Measurements from ENCODE around the gene DOK6. TPM values are rescaled to one million over a fixed set of nuclear protein-coding genes. Genes with fewer than 3 reads are reported as not detected.

Gene DOK6
- total and polyA plus RNA-seq, 2 of the 13 experiments (the other 11 are each of a cell fraction or from before 2014, with no cell fraction given): 17.0 to 17.2 TPM

- POLR2A ChIA-PET: no interaction called here
- FAIRE-seq (no peak), DNase-seq (ENCODE audit: low spot score) (no peak), ATAC-seq (no peak)
- Histone ChIP-seq H3K4me3 (replicated peaks in 1 of 3; ENCODE audit: insufficient read depth in 1 of 3, low read depth in 2 of 3, low read length in 3 of 3) (no peak overlapping the region), H4K20me1 (ENCODE audit: insufficient read depth, low read length) (no peaks in the 10 kb centered on the region), H3K9ac (ENCODE audit: insufficient read depth, low read depth, low read length) (no peak overlapping the region), H3K27me3 (ENCODE audit: control insufficient read depth in 1 of 2, insufficient read depth in 2 of 2, low read length in 2 of 2) (no peaks in the 10 kb centered on the region), H3K79me2 (ENCODE audit: insufficient read depth, low read length) (peaks cover 3% of the 10 kb centered on the region), H3K36me3 (replicated peaks in 1 of 2; ENCODE audit: control insufficient read depth in 1 of 2, insufficient read depth in 2 of 2, low read length in 2 of 2) (no peaks in the 10 kb centered on the region), H3K9me3 (ENCODE audit: low read length) (0 out of 2 replicates have a peak, but pooled peaks cover 6% of the 10 kb centered on the region), H2AFZ (ENCODE audit: low read length) (no peak overlapping the region), H3K27ac (ENCODE audit: extremely low read length, insufficient read depth, low read length) (no peak overlapping the region), H3K4me2 (ENCODE audit: low read depth, low read length) (no peak overlapping the region), H3K4me1 (ENCODE audit: insufficient read depth, low read length) (peaks cover 20% of the 10 kb centered on the region; the same call in 1 of the 2 replicates)
- TF ChIP-seq ZBTB26 (CRISPR knock-in tag; IDR thresholded peaks at IDR 0.05; ENCODE audit: borderline replicate concordance): peak; percentile 92
- TF ChIP-seq ZNF264 (CRISPR knock-in tag; IDR thresholded peaks at IDR 0.05): peak; percentile 96
- TF ChIP-seq MAZ (IDR thresholded peaks at IDR 0.05; ENCODE audit: borderline replicate concordance, low read depth, low read length): no peak
- TF ChIP-seq MAZ (CRISPR knock-in tag; IDR thresholded peaks at IDR 0.05; ENCODE audit: low read depth): no peak
- peak in 1 of 2 experiments; percentile 41; a peak in 1 of 4 replicates for TF ChIP-seq ATF4 (CRISPR knock-in tag; IDR thresholded peaks at IDR 0.05)
- 0 out of 2 replicates have a peak, but pooled peaks have one; percentile 8 for TF ChIP-seq BCL6 (CRISPR knock-in tag; IDR thresholded peaks at IDR 0.05)
- TF ChIP-seq MEIS1 (CRISPR knock-in tag; IDR thresholded peaks at IDR 0.05; ENCODE audit: borderline replicate concordance): no peak
- no peak for TF ChIP-seq ZNF772 (CRISPR knock-in tag; IDR thresholded peaks at IDR 0.05)
- TF ChIP-seq ZNF589 (CRISPR knock-in tag; conservative IDR thresholded peaks at IDR 0.05): no peak
- 51% methylated on average over 6 of the region's 6 CpGs for WGBS (ENCODE audit: low lambda C conversion rate)
- no TSS peak for BruUV-seq (replicated peaks)
- CTCF ChIA-PET (ENCODE audit: low intra/inter-chr PET ratio, low total read pairs): no interaction called here
- intact Hi-C loops (cut with micrococcal nuclease; ENCODE audit: unreplicated experiment) (loop anchor here (10.0 kb wide), 2 partner anchors 587 to 643 kb away; no protein-coding TSS in a partner anchor), in situ Hi-C loops (cut with HindIII; ENCODE audit: extremely low pct_ligation_motif_present, low pct_unique_long_range_greater_than_20kb) (no loop called here)
These were observed 87.1 kb downstream of the DOK6 start for GRCh38 chr18:69487488-69488394.
